IPS DF 6.9 (cell line): Measurements from ENCODE around the gene ZNF197.
"Not testable (repeated sequence)": the region's sequence is repeated elsewhere in the genome, so short reads cannot be mapped to it uniquely, and the experiment has no call there.

Experiments
- DNase-seq: peaks from one replicate; pipeline ENCODE4 v3.0.0-alpha.2; 2013; ENCODE audit warnings: low read depth, low spot score
- H3K27ac ChIP-seq: one replicate; pipeline ENCODE4 v1.5.1; 2013; ENCODE audit warnings: low read length, control low read depth
- H3K27me3 ChIP-seq: 2 replicates; pipeline ENCODE4 v1.6.1; 2013; ENCODE audit warnings: mild to moderate bottlenecking, low read length; ENCODE audit not compliant: control insufficient read depth, insufficient read depth
- H3K36me3 ChIP-seq: 2 replicates; pipeline ENCODE4 v1.6.1; 2013; ENCODE audit warnings: low read length; ENCODE audit not compliant: control insufficient read depth, insufficient read depth
- H3K4me1 ChIP-seq: 2 replicates; pipeline ENCODE4 v1.6.1; 2013; ENCODE audit warnings: low read length; ENCODE audit not compliant: control insufficient read depth, insufficient read depth
- H3K4me3 ChIP-seq: 2 replicates; pipeline ENCODE4 v1.5.1; 2013; ENCODE audit warnings: mild to moderate bottlenecking, low read length
- H3K9me3 ChIP-seq: 2 replicates; pipeline ENCODE4 v1.6.1; 2013; ENCODE audit warnings: low read length, inconsistent platforms; ENCODE audit not compliant: control insufficient read depth, insufficient read depth
- WGBS: extraction: QIAGEN DNeasy Blood & Tissue Kit; methylation state at CpG from one replicate; pipeline ENCODE4 v1.1.7; 2013; ENCODE audit warnings: mixed read lengths, missing lambda C conversion rate; ENCODE audit not compliant: insufficient read length, insufficient coverage; 5-methylcytosine and 5-hydroxymethylcytosine counted together

Gene ZNF197

DNA sequence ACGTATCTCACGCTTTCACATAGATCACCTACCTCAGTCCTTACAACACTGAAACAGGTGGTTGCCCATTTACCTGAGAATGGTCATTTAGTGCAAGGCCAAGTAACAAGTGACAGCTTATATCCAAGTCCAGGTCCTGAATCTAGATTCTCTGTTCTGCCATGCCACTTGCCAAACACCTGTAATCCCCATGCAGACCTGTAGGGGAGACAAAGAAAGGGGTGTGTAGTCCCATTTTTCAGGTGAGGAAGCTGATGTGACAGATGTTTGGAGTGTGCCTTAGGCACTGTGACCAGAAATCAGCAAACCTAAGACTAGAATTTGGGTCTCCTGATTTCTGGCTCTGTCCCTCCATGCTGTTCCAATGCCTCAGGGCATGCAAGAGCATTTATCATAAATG lies 36.4 kb downstream of the ZNF197 start:
- Histone ChIP-seq H3K27me3 (no peaks in the 10 kb centered on the region), H3K4me3 (no peak overlapping the region), H3K9me3 (no peaks in the 10 kb centered on the region), H3K4me1 (no peaks in the 10 kb centered on the region), H3K27ac (no peak overlapping the region), H3K36me3 (peaks cover 17% of the 10 kb centered on the region; the same call in 1 of the 2 replicates)
- no CpG with 5 or more reads among the region's 2 CpGs for WGBS
- no peak for DNase-seq

DNA sequence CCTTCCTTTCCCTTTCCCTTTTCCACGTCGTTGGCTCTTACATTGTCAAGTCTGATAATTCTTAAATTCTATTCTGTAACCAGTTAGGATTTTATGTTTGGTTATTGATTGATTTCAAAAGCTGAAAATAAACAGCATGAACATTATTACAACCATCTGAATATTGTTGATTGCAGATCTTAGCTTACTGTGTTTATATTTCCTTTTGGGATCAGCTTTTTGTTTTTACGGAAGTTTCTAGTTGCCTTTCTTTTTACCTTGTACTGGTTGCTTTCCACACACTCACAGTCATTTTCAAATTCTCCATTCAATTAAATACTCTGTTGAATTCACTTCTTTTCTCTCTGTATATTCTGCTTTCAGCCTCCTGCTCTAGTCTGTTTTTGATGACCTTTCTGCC lies 40.3 kb downstream of the ZNF197 start:
- Histone ChIP-seq H3K4me3 (no peak overlapping the region), H3K4me1 (no peaks in the 10 kb centered on the region), H3K9me3 (no peaks in the 10 kb centered on the region), H3K27me3 (no peaks in the 10 kb centered on the region), H3K27ac (no peak overlapping the region), H3K36me3 (peaks cover 3% of the 10 kb centered on the region; the same call in 1 of the 2 replicates)
- DNase-seq: no peak
- WGBS: no CpG with 5 or more reads among the region's 3 CpGs

DNA sequence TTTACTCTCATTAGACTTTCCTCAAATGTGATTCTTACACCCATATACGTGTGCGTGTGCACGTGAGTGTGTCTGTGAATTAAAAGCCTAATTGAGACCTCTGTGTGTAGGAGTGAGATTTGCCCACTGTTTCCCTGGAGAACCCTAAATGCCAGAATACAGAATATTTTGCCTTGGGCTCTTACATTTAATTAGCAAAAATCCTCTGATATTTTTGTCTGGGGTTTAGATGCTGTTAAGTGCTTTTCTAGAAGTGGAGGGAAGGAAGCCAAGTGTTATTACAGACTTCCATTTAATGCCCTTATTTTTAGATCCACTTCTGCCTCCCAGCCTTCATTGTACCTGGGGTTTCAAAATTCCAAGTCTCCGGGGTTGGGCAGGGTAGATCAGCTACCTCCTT lies 41.5 kb downstream of the ZNF197 start:
- Histone ChIP-seq H3K4me1 (no peaks in the 10 kb centered on the region), H3K9me3 (no peaks in the 10 kb centered on the region), H3K4me3 (no peak overlapping the region), H3K27ac (no peak overlapping the region), H3K27me3 (no peaks in the 10 kb centered on the region), H3K36me3 (no peaks in the 10 kb centered on the region)
- DNase-seq: no peak
- WGBS: no CpG with 5 or more reads among the region's 4 CpGs

DNA sequence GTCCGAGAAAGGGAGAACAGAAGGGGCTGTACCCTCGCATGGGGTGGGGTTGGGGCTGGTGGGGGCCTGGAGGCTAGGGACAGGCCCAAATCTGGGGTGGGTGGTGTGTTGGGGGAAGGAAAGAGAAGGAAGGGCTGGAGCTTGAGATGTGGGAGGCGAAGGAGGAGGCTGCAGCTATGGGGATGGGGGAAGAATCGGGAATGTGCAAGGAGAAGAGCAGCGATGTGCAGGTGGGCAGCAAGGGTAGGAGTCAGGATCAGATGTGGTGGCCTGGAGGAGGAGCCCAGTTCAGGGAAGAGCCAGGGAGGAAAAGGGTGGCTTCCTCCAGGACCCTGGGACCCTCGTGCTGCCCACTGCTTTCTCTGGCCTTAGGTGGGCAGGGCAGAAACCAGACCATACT lies 44.9 kb downstream of the ZNF197 start:
- no peak overlapping the region for H3K27ac ChIP-seq
- no peak for DNase-seq
- no peaks in the 10 kb centered on the region for H3K27me3 ChIP-seq
- no peaks in the 10 kb centered on the region for H3K36me3 ChIP-seq
- H3K4me3 ChIP-seq: no peak overlapping the region
- WGBS: no CpG with 5 or more reads among the region's 6 CpGs
- no peaks in the 10 kb centered on the region for H3K9me3 ChIP-seq
- no peaks in the 10 kb centered on the region for H3K4me1 ChIP-seq

DNA sequence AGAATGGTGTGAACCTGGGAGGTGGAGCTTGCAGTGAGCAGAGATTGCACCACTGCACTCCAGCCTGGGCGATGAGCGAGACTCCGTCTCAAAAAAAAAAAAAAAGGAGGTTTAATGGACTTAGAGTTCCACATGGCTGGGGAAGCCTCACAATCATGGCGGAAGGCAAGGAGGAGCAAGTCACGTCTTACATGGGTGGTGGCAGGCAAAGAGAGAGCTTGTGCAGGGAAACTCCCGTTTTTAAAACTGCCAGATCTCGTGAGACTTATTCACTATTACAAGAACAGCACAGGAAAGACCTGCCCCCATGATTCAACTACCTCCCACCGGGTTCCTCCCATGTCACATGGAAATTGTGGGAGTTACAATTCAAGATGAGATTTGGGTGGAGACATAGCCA lies 48.6 kb downstream of the ZNF197 start:
- no CpG with 5 or more reads among the region's 8 CpGs for WGBS
- DNase-seq, H3K9me3 ChIP-seq, H3K4me3 ChIP-seq, H3K36me3 ChIP-seq, H3K27ac ChIP-seq, H3K4me1 ChIP-seq, H3K27me3 ChIP-seq: not testable (repeated sequence)

DNA sequence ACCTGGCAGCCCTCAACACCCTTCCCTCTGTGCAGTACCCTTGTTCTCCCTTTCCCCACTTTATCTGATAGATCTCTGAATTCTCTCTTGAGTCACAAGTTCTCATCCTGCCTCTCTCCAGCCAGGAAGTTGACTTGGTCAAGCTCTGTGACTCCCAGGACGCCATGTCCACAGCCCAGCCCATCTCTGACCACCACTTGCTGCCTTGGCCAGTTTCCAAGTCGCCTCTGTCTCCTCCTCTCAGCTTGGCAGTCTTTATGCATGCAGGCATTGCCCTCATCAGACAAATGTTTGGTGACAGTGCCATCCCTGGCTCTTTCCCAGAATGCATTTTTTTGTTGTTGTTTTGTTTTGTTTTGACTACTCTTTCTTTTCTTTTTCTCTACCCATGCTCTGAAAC lies 49.4 kb downstream of the ZNF197 start:
- peaks cover 2% of the 10 kb centered on the region; the same call in 1 of the 2 replicates for H3K36me3 ChIP-seq
- H3K27me3 ChIP-seq: no peaks in the 10 kb centered on the region
- no peaks in the 10 kb centered on the region; the same call in 1 of the 2 replicates for H3K9me3 ChIP-seq
- no peaks in the 10 kb centered on the region for H3K4me1 ChIP-seq
- no peak overlapping the region for H3K4me3 ChIP-seq
- DNase-seq: no peak
- WGBS: no CpG with 5 or more reads among the region's 2 CpGs
- no peak overlapping the region for H3K27ac ChIP-seq

DNA sequence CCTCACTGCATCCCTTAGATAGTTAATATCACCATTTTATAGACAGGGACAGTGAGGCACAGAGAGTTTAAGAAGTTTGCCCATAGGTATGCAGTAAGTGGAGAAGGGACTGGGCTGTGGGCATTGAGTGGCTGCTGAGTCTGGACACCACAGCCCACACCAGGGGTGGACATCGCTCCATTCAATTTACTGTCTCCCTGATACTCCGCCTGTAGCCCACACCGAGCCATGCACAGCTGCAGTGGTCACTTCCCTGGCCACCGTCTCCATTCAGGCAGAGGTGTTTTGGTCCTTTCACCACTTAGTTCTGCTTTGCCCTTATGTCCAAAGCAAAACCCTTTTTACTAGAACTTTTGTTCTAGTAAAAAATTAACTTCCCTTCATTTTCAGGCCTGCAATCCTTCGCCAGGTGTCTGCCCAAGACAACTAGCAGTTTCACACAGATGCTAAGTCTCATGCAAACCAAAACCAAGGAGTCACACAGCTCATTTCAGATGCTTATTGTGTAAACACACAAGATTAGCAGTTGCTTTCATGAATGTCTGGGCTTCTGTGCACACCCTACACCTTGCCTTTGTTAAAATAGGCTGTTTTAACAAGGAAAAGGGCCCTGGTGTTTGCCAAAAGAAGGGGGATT lies 53.8 kb downstream of the ZNF197 start:
- no peaks in the 10 kb centered on the region for H3K27me3 ChIP-seq
- DNase-seq: no peak
- no peak overlapping the region for H3K4me3 ChIP-seq
- no CpG with 5 or more reads among the region's 5 CpGs for WGBS
- no peaks in the 10 kb centered on the region for H3K4me1 ChIP-seq
- no peaks in the 10 kb centered on the region; the same call in 1 of the 2 replicates for H3K9me3 ChIP-seq
- no peak overlapping the region for H3K27ac ChIP-seq
- H3K36me3 ChIP-seq: peaks cover 2% of the 10 kb centered on the region; the same call in 1 of the 2 replicates

DNA sequence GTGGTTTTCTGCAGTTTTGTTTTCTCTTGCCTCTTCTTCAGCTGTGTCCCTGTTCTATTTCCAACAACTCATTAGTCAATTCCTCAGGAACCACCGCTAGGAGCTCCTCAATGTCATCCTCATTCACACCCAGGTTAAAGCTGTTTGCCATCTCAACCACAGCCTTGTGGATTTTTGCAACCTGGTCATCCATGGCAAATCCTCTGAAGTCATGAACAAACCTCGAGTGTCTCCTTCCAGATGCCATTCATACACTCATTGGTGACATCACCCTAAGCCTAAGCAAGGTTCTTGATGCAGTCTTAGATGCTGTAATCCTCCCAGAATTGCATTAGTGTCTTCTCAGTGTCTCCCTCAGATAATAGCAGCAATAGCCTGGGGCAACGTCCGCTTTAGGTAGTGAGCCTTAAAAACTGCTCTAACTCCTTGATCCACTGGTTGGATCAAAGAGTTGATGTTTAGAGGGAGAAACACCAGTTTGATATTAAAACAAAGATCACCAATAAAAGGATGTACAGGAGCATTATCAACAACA lies 56.2 kb downstream of the ZNF197 start:
- peaks cover 2% of the 10 kb centered on the region; the same call in 1 of the 2 replicates for H3K36me3 ChIP-seq
- no peak for DNase-seq
- no peaks in the 10 kb centered on the region for H3K4me1 ChIP-seq
- WGBS: no CpG with 5 or more reads among the region's 4 CpGs
- H3K4me3 ChIP-seq: no peak overlapping the region
- H3K27ac ChIP-seq: no peak overlapping the region
- no peaks in the 10 kb centered on the region for H3K27me3 ChIP-seq
- H3K9me3 ChIP-seq: no peaks in the 10 kb centered on the region

DNA sequence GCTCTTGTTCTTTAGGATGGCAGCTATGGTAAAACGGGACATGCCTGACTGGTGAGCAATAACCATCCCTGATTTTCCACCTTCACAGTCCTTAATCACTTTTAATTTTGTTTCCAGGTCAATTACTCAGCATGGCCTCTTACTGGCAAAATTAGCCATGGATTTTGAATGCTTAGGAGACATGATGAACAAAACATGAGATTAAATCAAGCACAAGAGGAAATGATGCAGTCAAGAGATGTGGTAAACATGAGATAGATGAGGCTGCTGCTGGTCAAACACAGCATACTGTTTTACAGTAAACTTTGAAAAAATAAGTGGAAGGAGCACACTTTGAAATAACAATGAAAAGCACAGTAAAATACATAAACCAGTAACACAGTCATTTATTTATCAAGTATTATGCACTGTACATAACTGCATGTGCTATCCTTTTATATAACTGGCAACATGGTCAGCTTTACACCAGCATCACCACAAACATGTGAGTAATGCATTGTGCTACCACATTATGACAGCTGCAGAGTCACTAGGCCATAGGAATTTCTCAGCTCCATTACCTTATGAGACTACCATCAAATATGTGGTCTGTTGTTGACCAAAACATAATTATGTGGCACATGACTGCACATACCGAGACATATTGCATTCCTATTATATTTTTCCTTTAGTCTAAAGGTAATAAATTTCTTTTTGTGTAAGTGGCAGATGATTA lies 57.5 kb downstream of the ZNF197 start:
- WGBS: no CpG with 5 or more reads among the region's 2 CpGs
- Histone ChIP-seq H3K36me3 (peaks cover 2% of the 10 kb centered on the region; the same call in 1 of the 2 replicates), H3K27me3 (no peaks in the 10 kb centered on the region), H3K27ac (no peak overlapping the region), H3K9me3 (no peaks in the 10 kb centered on the region), H3K4me1 (no peaks in the 10 kb centered on the region), H3K4me3 (no peak overlapping the region)
- DNase-seq: no peak

DNA sequence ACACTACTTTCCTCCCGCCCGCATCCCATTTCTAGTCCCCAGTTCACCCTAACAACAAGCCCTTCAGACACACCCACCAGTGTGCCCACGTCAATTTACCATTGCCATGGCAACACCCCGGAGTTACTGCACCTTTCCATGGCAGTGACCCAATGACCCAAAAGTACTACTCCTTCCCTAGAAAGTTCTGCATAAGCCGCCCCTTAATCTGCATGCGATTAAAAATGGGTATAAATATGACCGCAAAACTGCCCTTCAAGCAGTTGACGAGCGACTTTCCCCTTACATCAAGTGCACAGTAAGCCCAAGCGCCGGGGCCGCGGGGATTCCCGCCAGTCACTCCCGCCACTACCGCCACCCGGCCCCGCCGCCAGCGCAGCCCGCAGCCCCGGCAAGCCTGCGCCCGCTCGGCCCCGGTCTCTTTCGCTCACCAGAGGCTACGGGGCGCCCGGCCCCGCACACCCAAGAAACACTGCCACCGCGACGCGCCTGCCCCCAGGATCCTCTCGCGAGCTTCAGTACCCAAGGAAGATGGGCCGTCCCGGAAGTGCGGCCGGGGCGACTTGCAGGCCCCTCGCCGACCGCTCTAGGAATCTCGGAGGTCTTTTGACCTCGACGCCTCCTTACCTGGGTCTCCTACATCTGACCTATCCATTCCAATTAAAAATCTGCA lies 60.4 kb downstream of the ZNF197 start:
- Histone ChIP-seq H3K9me3 (no peaks in the 10 kb centered on the region), H3K27ac (no peak overlapping the region)
- no CpG with 5 or more reads among the region's 48 CpGs for WGBS

More for the DNA sequence above, 60.4 kb downstream of the ZNF197 start:
- H3K27me3 ChIP-seq: no peaks in the 10 kb centered on the region
- DNase-seq: peak; percentile 9
- H3K4me3 ChIP-seq: peak overlapping the region; percentile 61; the same call in 1 of the 2 replicates
- no peaks in the 10 kb centered on the region for H3K36me3 ChIP-seq
- H3K4me1 ChIP-seq: no peaks in the 10 kb centered on the region
